Transverse colon (tissue), 4 donors: ENCODE data around the gene ACP1. TPM values are rescaled to one million over a fixed set of nuclear protein-coding genes. Genes with fewer than 3 reads are reported as not detected.

Source experiments
- DNase-seq: peaks from one replicate; pipeline ENCODE4 v3.0.0-alpha.2; 2019
- H3K27ac ChIP-seq, 4 donors: fragments of 200-600 bp; sonication (generic); 2 replicates each; pipeline ENCODE4 v1.5.1; 2016 to 2018; ENCODE audit warnings: inconsistent platforms in 4 of 4
- H3K27me3 ChIP-seq: fragments of 200-600 bp; sonication (generic); 2 replicates; pipeline ENCODE4 v1.5.1; 2017; ENCODE audit warnings: inconsistent platforms
- H3K36me3 ChIP-seq, 4 donors: fragments of 200-600 bp; sonication (generic); 2 replicates each; pipeline ENCODE4 v1.5.1; 2017 to 2019; ENCODE audit warnings: inconsistent platforms in 4 of 4
- H3K4me1 ChIP-seq, 4 donors: fragments of 200-600 bp; sonication (generic); 2 replicates each; pipeline ENCODE4 v1.5.1; 2017 to 2020; ENCODE audit warnings: inconsistent platforms in 4 of 4
- H3K4me3 ChIP-seq, 4 donors: fragments of 200-600 bp; sonication (generic); 1 replicate in 1 of 4; 2 replicates in 3 of 4; pipeline versions ENCODE4 v1.5.1 to v1.6.1; 2017 to 2019; ENCODE audit warnings: inconsistent platforms in 4 of 4
- H3K9me3 ChIP-seq, 2 donors: fragments of 200-600 bp; sonication (generic); 2 replicates each; pipeline ENCODE4 v1.5.1; 2017 to 2019; ENCODE audit warnings: inconsistent platforms in 2 of 2
- CTCF ChIP-seq, 5 experiments: fragments of 200-600 bp in 3 of 5; fragments of 450-650 bp in 2 of 5; sonication (generic) in 3 of 5; IDR thresholded peaks; 1 replicate in 2 of 5; 2 replicates in 3 of 5; pipeline ENCODE4 v1.5.1; 2016 to 2017; ENCODE audit warnings: antibody characterized with exemption in 5 of 5, inconsistent platforms in 3 of 5, mild to moderate bottlenecking in 2 of 5, moderate library complexity in 1 of 5
- EP300 ChIP-seq: sonication (generic); formaldehyde crosslinking; IDR thresholded peaks from one replicate; pipeline ENCODE4 v1.6.1; 2017; ENCODE audit warnings: antibody characterized with exemption, low read depth
- POLR2A ChIP-seq: fragments of 450-650 bp; IDR thresholded peaks from one replicate; pipeline ENCODE4 v1.6.1; 2016; ENCODE audit warnings: antibody characterized with exemption, mild to moderate bottlenecking, moderate library complexity
- POLR2AphosphoS5 ChIP-seq, 3 donors: sonication (generic); formaldehyde crosslinking; IDR thresholded peaks; one replicate each; pipeline ENCODE4 v1.6.1; 2016; ENCODE audit warnings: antibody characterized with exemption in 3 of 3
- WGBS, 2 donors: methylation state at CpG; one replicate each; pipeline ENCODE4 v1.1.5; 2018; ENCODE audit warnings: low coverage in 1 of 2; 5-methylcytosine and 5-hydroxymethylcytosine counted together
- in situ Hi-C, 4 donors: fragments of 200-750 bp; cut with MboI; loops; one replicate each; pipeline versions ENCODE4 v1.15.0 to v1.15.1; 2017; ENCODE audit warnings: low sequenced_read_pairs in 3 of 4, low pct_ligation_motif_present in 1 of 4, low pct_unique_long_range_greater_than_20kb in 1 of 4
- intact Hi-C: fragments of 100-400 bp; cut with DNase I; formaldehyde crosslinking; loops from one replicate; pipeline ENCODE4 v1.15.1; 2023; ENCODE audit warnings: low total_unique reads
- total RNA-seq, 4 donors: library from RNA; depleted of rRNA; stranded (reverse); fragments of >200 nt; gene quantifications; one replicate each; pipeline ENCODE4 v1.1.0, GENCODE V29; 2016

Gene ACP1
- total RNA-seq, 4 donors from 2014 or later: 21.3 to 96.1 (median 66.4) TPM

- intact Hi-C loops: no loop called here
- Histone ChIP-seq H3K9me3 (peaks cover 3 to 7% of the 10 kb centered on the region in 2 donors), H3K4me3 (no peak overlapping the region), H3K36me3 (no peaks in the 10 kb centered on the region), H3K27ac (peak overlapping the region in 1 of 4 donors; percentile 20), H3K27me3 (no peaks in the 10 kb centered on the region), H3K4me1 (peaks cover 7 to 16% (median 11%) of the 10 kb centered on the region in 4 donors)
- in situ Hi-C loops: no loop called here
- DNase-seq: no peak
- WGBS, 2 donors: 20 to 74% methylated on average over 2 to 6 of the region's 6 CpGs
- TF ChIP-seq EP300 (no peak), POLR2A (no peak), POLR2AphosphoS5 (IDR thresholded peaks at IDR 0.05) (peak in 1 of 3 donors; percentile 47), CTCF (IDR thresholded peaks at IDR 0.05) (no peak)
Measured at GRCh38 chr2:260507-261161, 4.1 kb upstream of the ACP1 start.

GRCh38 chr2:262117-262516 lies 2.6 kb upstream of the ACP1 start:
- no peak for DNase-seq
- intact Hi-C loops: no loop called here
- in situ Hi-C loops: no loop called here
- no peak overlapping the region for H3K4me3 ChIP-seq
- no peaks in the 10 kb centered on the region for H3K36me3 ChIP-seq
- no peaks in the 10 kb centered on the region for H3K27me3 ChIP-seq
- peaks cover 3 to 7% of the 10 kb centered on the region in 2 donors for H3K9me3 ChIP-seq
- peaks cover 17 to 30% (median 21%) of the 10 kb centered on the region in 4 donors for H3K4me1 ChIP-seq
- TF ChIP-seq POLR2A: no peak
- no peak for TF ChIP-seq POLR2AphosphoS5 (IDR thresholded peaks at IDR 0.05)
- TF ChIP-seq EP300: no peak
- TF ChIP-seq CTCF (IDR thresholded peaks at IDR 0.05): no peak
- peak overlapping the region in 3 of 4 donors; percentile 89 to 92 (median 90) for H3K27ac ChIP-seq
- 38 to 50% methylated on average over 3 of the region's 3 CpGs for WGBS, 2 donors

- TF ChIP-seq POLR2AphosphoS5 (IDR thresholded peaks at IDR 0.05) (no peak), POLR2A (no peak), CTCF (IDR thresholded peaks at IDR 0.05) (no peak), EP300 (no peak)
- in situ Hi-C loops: no loop called here
- intact Hi-C loops: no loop called here
- DNase-seq: peak; percentile 16
- H3K27ac ChIP-seq: peak overlapping the region; percentile 83 to 92 (median 90)
- H3K4me3 ChIP-seq: peak overlapping the region; percentile 60 to 78 (median 68)
- H3K9me3 ChIP-seq: no peaks in the 10 kb centered on the region
- no peaks in the 10 kb centered on the region for H3K36me3 ChIP-seq
- no peaks in the 10 kb centered on the region for H3K27me3 ChIP-seq
- 33 to 37% methylated on average over 13 to 41 of the region's 42 CpGs for WGBS, 2 donors
- peaks cover 17 to 38% (median 23%) of the 10 kb centered on the region in 4 donors for H3K4me1 ChIP-seq
Measured at GRCh38 chr2:263022-263738, 1.6 kb upstream of the ACP1 start.

GRCh38 chr2:263774-264492 lies 814 bp upstream of the ACP1 start, which contains the start of gene SH3YL1:
Gene SH3YL1, minus strand, starts transcription at chr2:264032. Its CDS starts 48 bp downstream, at chr2:263984.
- TF ChIP-seq POLR2AphosphoS5 (IDR thresholded peaks at IDR 0.05) (peak; percentile 43 to 82 (median 79)), EP300 (no peak), POLR2A (peak; percentile 83), CTCF (IDR thresholded peaks at IDR 0.05) (no peak)
- DNase-seq: peak; percentile 88
- peaks cover 17 to 39% (median 23%) of the 10 kb centered on the region in 4 donors for H3K4me1 ChIP-seq
- H3K27ac ChIP-seq: peak within 1 kb of the TSS; percentile 83 to 92 (median 90)
- 6% methylated on average over 33 of the region's 77 CpGs; no CpG with 5 or more reads in 1 of the 2 donors for WGBS, 2 donors
- H3K9me3 ChIP-seq: no peaks in the 10 kb centered on the region
- H3K4me3 ChIP-seq: peak within 1 kb of the TSS; percentile 60 to 78 (median 68)
- H3K36me3 ChIP-seq: no peaks in the 10 kb centered on the region
- intact Hi-C loops (no loop called here), in situ Hi-C loops (no loop called here)
- no peaks in the 10 kb centered on the region for H3K27me3 ChIP-seq
